Measurements from ENCODE around the gene TOP3A.

TOP3A gene

GRCh38 chr17:18278867-18279266 is 35.9 kb downstream of the TOP3A start:
- DNase-seq (ENCODE audit: low read depth in 1 of 2, low spot score in 1 of 2), result no peak

GRCh38 chr17:18277076-18277475 is 37.7 kb downstream of the TOP3A start:
- no peak for DNase-seq (ENCODE audit: low read depth in 1 of 2, low spot score in 1 of 2)

- DNase-seq (ENCODE audit: low read depth in 1 of 2, low spot score in 1 of 2), result no peak
Observed at GRCh38 chr17:18270046-18270931, 44.5 kb downstream of the TOP3A start.

GRCh38 chr17:18267927-18268711 is 46.7 kb downstream of the TOP3A start:
- no peak for DNase-seq (ENCODE audit: low read depth in 1 of 2, low spot score in 1 of 2)

- DNase-seq (ENCODE audit: low read depth in 1 of 2, low spot score in 1 of 2), result no peak
Observed at GRCh38 chr17:18267366-18267765, 47.4 kb downstream of the TOP3A start.

GRCh38 chr17:18263885-18264682 is 50.7 kb downstream of the TOP3A start:
- DNase-seq (ENCODE audit: low read depth in 1 of 2, low spot score in 1 of 2), result no peak

- DNase-seq (ENCODE audit: low read depth in 1 of 2, low spot score in 1 of 2), result no peak
Observed at GRCh38 chr17:18262641-18263040, 52.2 kb downstream of the TOP3A start.

GRCh38 chr17:18262111-18262510 is 52.7 kb downstream of the TOP3A start:
- DNase-seq (ENCODE audit: low read depth in 1 of 2, low spot score in 1 of 2), result no peak

GRCh38 chr17:18261659-18262058 is 53.1 kb downstream of the TOP3A start:
- no peak for DNase-seq (ENCODE audit: low read depth in 1 of 2, low spot score in 1 of 2)

- DNase-seq (ENCODE audit: low read depth in 1 of 2, low spot score in 1 of 2), result no peak
Observed at GRCh38 chr17:18261146-18261515, 53.7 kb downstream of the TOP3A start.

GRCh38 chr17:18260332-18261145 is 54.3 kb downstream of the TOP3A start, which contains the start of gene MIEF2:
TSS of gene MIEF2 (plus strand) at chr17:18260662. CDS start at chr17:18262721, 2,059 bp downstream.
- peak; percentile 78 to 86 for DNase-seq (ENCODE audit: low read depth in 1 of 2, low spot score in 1 of 2)

- DNase-seq (ENCODE audit: low read depth in 1 of 2, low spot score in 1 of 2), result no peak
Observed at GRCh38 chr17:18259621-18260331, 55.0 kb downstream of the TOP3A start.

GRCh38 chr17:18258356-18259038 is 56.3 kb downstream of the TOP3A start, which contains the start of gene FLII:
TSS of gene FLII (minus strand) at chr17:18258738. CDS start at chr17:18258690, 48 bp downstream.
- DNase-seq (ENCODE audit: low read depth in 1 of 2, low spot score in 1 of 2), result peak; percentile 40 to 54

- peak in 1 of 2 donors; percentile 21 for DNase-seq (ENCODE audit: low read depth in 1 of 2, low spot score in 1 of 2)
Observed at GRCh38 chr17:18257982-18258355, 56.8 kb downstream of the TOP3A start.

- no peak for DNase-seq (ENCODE audit: low read depth in 1 of 2, low spot score in 1 of 2)
Observed at GRCh38 chr17:18257268-18257981, 57.4 kb downstream of the TOP3A start.

GRCh38 chr17:18256776-18257175 is 58.0 kb downstream of the TOP3A start:
- DNase-seq (ENCODE audit: low read depth in 1 of 2, low spot score in 1 of 2), result no peak

- DNase-seq (ENCODE audit: low read depth in 1 of 2, low spot score in 1 of 2), result no peak
Observed at GRCh38 chr17:18256351-18256750, 58.4 kb downstream of the TOP3A start.

- no peak for DNase-seq (ENCODE audit: low read depth in 1 of 2, low spot score in 1 of 2)
Observed at GRCh38 chr17:18254888-18255649, 59.7 kb downstream of the TOP3A start.

All from stimulated activated CD4-positive, alpha-beta T cell treated with anti-CD3 and anti-CD28 coated beads, Interleukin-15, amount 100 ng/mL, for 1 hour (primary cell).